ENCODE measurements around the gene ITCH.

GRCh38 chr20:34420975-34421374 is 57.9 kb downstream of the ITCH start:
- TF ChIP-seq, protein P1, sequence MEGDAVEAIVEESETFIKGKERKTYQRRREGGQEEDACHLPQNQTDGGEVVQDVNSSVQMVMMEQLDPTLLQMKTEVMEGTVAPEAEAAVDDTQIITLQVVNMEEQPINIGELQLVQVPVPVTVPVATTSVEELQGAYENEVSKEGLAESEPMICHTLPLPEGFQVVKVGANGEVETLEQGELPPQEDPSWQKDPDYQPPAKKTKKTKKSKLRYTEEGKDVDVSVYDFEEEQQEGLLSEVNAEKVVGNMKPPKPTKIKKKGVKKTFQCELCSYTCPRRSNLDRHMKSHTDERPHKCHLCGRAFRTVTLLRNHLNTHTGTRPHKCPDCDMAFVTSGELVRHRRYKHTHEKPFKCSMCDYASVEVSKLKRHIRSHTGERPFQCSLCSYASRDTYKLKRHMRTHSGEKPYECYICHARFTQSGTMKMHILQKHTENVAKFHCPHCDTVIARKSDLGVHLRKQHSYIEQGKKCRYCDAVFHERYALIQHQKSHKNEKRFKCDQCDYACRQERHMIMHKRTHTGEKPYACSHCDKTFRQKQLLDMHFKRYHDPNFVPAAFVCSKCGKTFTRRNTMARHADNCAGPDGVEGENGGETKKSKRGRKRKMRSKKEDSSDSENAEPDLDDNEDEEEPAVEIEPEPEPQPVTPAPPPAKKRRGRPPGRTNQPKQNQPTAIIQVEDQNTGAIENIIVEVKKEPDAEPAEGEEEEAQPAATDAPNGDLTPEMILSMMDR (IDR thresholded peaks at IDR 0.05) = no peak
- TF ChIP-seq POLR2A (IDR thresholded peaks at IDR 0.05) = no peak

All from body of pancreas (tissue), 4 donors.